Astrocyte (in vitro differentiated cells and primary cell): Measurements from ENCODE around the gene VIPR1. TPM values are rescaled to one million over a fixed set of nuclear protein-coding genes. Genes with fewer than 3 reads are reported as not detected.

ENCODE experiments used
- DNase-seq: peaks from one replicate; pipeline ENCODE4 v3.0.0-alpha.2; 2010; ENCODE audit warnings: low read depth
- FAIRE-seq: peaks from 2 replicates; lab custom pipeline; 2011; peaks lifted over from hg19 to GRCh38; lab: Jason Lieb, UNC
- H2AFZ ChIP-seq: 2 replicates; pipeline ENCODE4 v1.6.0; 2012; ENCODE audit warnings: low read depth, low read length, inconsistent platforms
- H3K27ac ChIP-seq: 2 replicates; pipeline ENCODE4 v1.5.1; 2011; ENCODE audit warnings: low read depth, low read length, inconsistent platforms
- H3K27me3 ChIP-seq: 2 replicates; pipeline ENCODE4 v1.6.0; 2011; ENCODE audit warnings: low read length, inconsistent platforms; ENCODE audit not compliant: insufficient read depth
- H3K36me3 ChIP-seq: 2 replicates; pipeline ENCODE4 v1.5.1; 2011; ENCODE audit warnings: low read length, inconsistent platforms; ENCODE audit not compliant: insufficient read depth
- H3K4me1 ChIP-seq: 2 replicates; pipeline ENCODE4 v1.5.1; 2011; ENCODE audit warnings: low read length, inconsistent platforms; ENCODE audit not compliant: insufficient read depth
- H3K4me2 ChIP-seq: 2 replicates; pipeline ENCODE4 v1.6.0; 2012; ENCODE audit warnings: low read length, inconsistent platforms
- H3K4me3 ChIP-seq: 2 replicates; pipeline ENCODE4 v1.5.1; 2011; ENCODE audit warnings: low read depth, mild to moderate bottlenecking, low read length, inconsistent platforms; ENCODE audit not compliant: insufficient read depth
- H3K79me2 ChIP-seq: 2 replicates; pipeline ENCODE4 v1.6.0; 2012; ENCODE audit warnings: mild to moderate bottlenecking, low read length, inconsistent platforms; ENCODE audit not compliant: insufficient read depth
- H3K9ac ChIP-seq: 2 replicates; pipeline ENCODE4 v1.6.0; 2012; ENCODE audit warnings: mild to moderate bottlenecking, low read length, inconsistent platforms
- H3K9me3 ChIP-seq: 2 replicates; pipeline ENCODE4 v1.5.1; 2012; ENCODE audit warnings: low read depth, mild to moderate bottlenecking, low read length, inconsistent platforms; ENCODE audit not compliant: insufficient read depth
- H4K20me1 ChIP-seq: 2 replicates; pipeline ENCODE4 v1.6.0; 2012; ENCODE audit warnings: low read length, inconsistent platforms; ENCODE audit not compliant: insufficient read depth
- H3K27ac Mint-ChIP-seq: one replicate; pipeline ENCODE4 v1.8.0; 2021; ENCODE audit warnings: mild to moderate bottlenecking, mixed read lengths; ENCODE audit not compliant: unreplicated experiment
- H3K27me3 Mint-ChIP-seq: one replicate; pipeline ENCODE4 v1.8.0; 2021; ENCODE audit warnings: low read depth, mixed read lengths; ENCODE audit not compliant: unreplicated experiment
- H3K36me3 Mint-ChIP-seq: one replicate; pipeline ENCODE4 v1.8.0; 2021; ENCODE audit warnings: low read depth, mixed read lengths; ENCODE audit not compliant: unreplicated experiment
- H3K4me1 Mint-ChIP-seq: one replicate; pipeline ENCODE4 v1.8.0; 2021; ENCODE audit warnings: low read depth, mixed read lengths; ENCODE audit not compliant: unreplicated experiment
- H3K4me3 Mint-ChIP-seq: one replicate; pipeline ENCODE4 v1.8.0; 2021; ENCODE audit warnings: mild to moderate bottlenecking, moderate library complexity, mixed read lengths; ENCODE audit not compliant: unreplicated experiment
- H3K9me3 Mint-ChIP-seq: one replicate; pipeline ENCODE4 v1.8.0; 2021; ENCODE audit warnings: mild to moderate bottlenecking, mixed read lengths; ENCODE audit not compliant: unreplicated experiment
- CTCF ChIP-seq: IDR thresholded peaks from 2 replicates; pipeline ENCODE4 v1.5.1; 2011; ENCODE audit warnings: low read depth, mild to moderate bottlenecking, inconsistent platforms, low read length, moderate library complexity; ENCODE audit not compliant: insufficient read depth
- EZH2 ChIP-seq: IDR thresholded peaks from 2 replicates; pipeline ENCODE4 v1.6.1; 2012; ENCODE audit warnings: mild to moderate bottlenecking, low read length, inconsistent platforms; ENCODE audit not compliant: insufficient read depth
- total RNA-seq: library from RNA; stranded (reverse); gene quantifications from 2 replicates; pipeline ENCODE4 v1.2.1, GENCODE V29; 2021

The VIPR1 gene
- total RNA-seq, 1 donor from 2014 or later, result 0.68 TPM

- TF ChIP-seq EZH2 (no peak), CTCF (no peak)
- Mint-ChIP-seq H3K27ac (no peak overlapping the region), H3K9me3 (no peaks in the 10 kb centered on the region), H3K4me3 (no peak overlapping the region), H3K27me3 (peaks cover 8% of the 10 kb centered on the region), H3K4me1 (peaks cover 30% of the 10 kb centered on the region), H3K36me3 (no peaks in the 10 kb centered on the region)
- no peaks in the 10 kb centered on the region for H3K36me3 ChIP-seq
- H3K79me2 ChIP-seq, result no peaks in the 10 kb centered on the region
- no peak overlapping the region for H2AFZ ChIP-seq
- no peak overlapping the region for H3K4me3 ChIP-seq
- no peak overlapping the region for H3K9ac ChIP-seq
- DNase-seq (no peak), FAIRE-seq (no peak)
- H3K9me3 ChIP-seq, result no peaks in the 10 kb centered on the region
- no peaks in the 10 kb centered on the region for H3K27me3 ChIP-seq
- peaks cover 20% of the 10 kb centered on the region for H3K4me1 ChIP-seq
- no peak overlapping the region for H3K27ac ChIP-seq
- H3K4me2 ChIP-seq, result no peak overlapping the region
- H4K20me1 ChIP-seq, result no peaks in the 10 kb centered on the region
These were observed 8.7 kb upstream of the VIPR1 start for GRCh38 chr3:42493798-42494151.

DNA sequence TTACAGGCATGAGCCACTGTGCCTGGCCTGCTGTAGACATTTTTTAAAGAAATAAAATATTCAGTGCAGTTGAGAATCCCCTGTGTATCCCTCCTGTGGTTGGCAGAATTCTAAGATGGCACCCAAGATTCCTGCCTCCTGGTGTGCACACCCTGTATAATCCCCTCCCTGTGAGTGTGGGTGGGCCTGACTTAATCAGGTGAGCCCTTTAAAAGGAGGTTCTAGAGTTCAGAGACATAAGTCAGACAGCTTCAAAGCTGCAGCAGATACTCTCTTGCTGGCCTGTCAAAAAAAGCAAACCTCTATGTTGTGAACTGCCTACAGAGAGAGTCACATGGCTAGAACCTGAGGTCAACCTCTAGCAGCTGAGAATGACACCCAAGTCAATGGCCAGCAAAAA is 7.0 kb upstream of the VIPR1 start:
- Histone ChIP-seq H3K9me3 (no peaks in the 10 kb centered on the region), H3K27me3 (peaks cover 3% of the 10 kb centered on the region), H3K4me1 (peaks cover 14% of the 10 kb centered on the region), H3K79me2 (no peaks in the 10 kb centered on the region), H3K36me3 (no peaks in the 10 kb centered on the region), H3K9ac (no peak overlapping the region), H2AFZ (no peak overlapping the region), H3K27ac (no peak overlapping the region), H3K4me2 (no peak overlapping the region), H4K20me1 (no peaks in the 10 kb centered on the region), H3K4me3 (no peak overlapping the region)
- H3K4me1 Mint-ChIP-seq, result peaks cover 24% of the 10 kb centered on the region
- no peak overlapping the region for H3K27ac Mint-ChIP-seq
- H3K36me3 Mint-ChIP-seq, result no peaks in the 10 kb centered on the region
- H3K4me3 Mint-ChIP-seq, result no peak overlapping the region
- H3K27me3 Mint-ChIP-seq, result peaks cover 22% of the 10 kb centered on the region
- DNase-seq, result no peak
- H3K9me3 Mint-ChIP-seq, result no peaks in the 10 kb centered on the region
- FAIRE-seq, result no peak
- no peak for TF ChIP-seq EZH2
- no peak for TF ChIP-seq CTCF

DNA sequence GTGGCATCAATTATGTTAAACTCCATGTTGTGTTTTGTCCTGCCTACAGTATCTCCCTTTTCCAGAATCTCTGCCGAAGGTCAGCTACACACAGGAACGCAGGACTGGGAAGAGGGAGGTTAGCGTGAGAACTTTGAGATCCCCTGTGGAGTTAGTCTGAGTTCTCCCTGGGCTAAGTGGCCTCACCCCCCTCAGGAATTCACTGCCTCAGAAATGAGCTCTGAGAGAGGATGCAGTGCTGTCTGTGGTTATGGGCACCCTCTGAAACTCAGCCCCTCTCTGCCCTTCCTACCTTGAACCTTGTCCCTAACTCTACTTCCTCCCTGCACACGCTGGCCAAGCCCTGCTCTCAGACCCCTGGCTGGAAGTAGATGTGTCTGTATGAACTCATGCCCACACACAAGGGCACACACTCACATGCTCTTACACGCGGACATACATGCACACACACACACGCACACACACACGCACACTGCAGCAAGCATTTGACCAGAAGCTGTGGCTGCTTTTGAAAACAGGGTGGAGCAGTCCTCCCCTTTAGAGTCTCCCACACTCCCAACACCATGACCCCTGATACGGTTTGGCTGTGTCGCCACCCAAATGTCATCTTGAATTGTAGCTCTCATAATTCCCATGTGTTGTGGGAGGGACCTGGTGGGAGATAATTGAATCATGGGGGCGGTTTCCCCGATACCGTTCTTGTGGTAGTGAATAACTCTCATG is 5.3 kb upstream of the VIPR1 start:
- no peak for TF ChIP-seq CTCF
- TF ChIP-seq EZH2, result no peak
- H3K9me3 ChIP-seq, result no peaks in the 10 kb centered on the region
- Mint-ChIP-seq H3K27me3 (peaks cover 38% of the 10 kb centered on the region), H3K9me3 (no peaks in the 10 kb centered on the region), H3K36me3 (no peaks in the 10 kb centered on the region), H3K4me1 (peaks cover 21% of the 10 kb centered on the region), H3K4me3 (no peak overlapping the region), H3K27ac (peak overlapping the region; percentile 71)
- peak; percentile 26 for FAIRE-seq
- H2AFZ ChIP-seq, result peak overlapping the region; percentile 54
- peaks cover 21% of the 10 kb centered on the region for H3K27me3 ChIP-seq
- no peaks in the 10 kb centered on the region for H3K36me3 ChIP-seq
- no peaks in the 10 kb centered on the region for H3K79me2 ChIP-seq
- peak overlapping the region; percentile 67 for H3K27ac ChIP-seq
- peak overlapping the region; percentile 64 for H3K9ac ChIP-seq
- no peak overlapping the region for H3K4me3 ChIP-seq
- H4K20me1 ChIP-seq, result no peaks in the 10 kb centered on the region
- H3K4me2 ChIP-seq, result peak overlapping the region; percentile 74
- peaks cover 21% of the 10 kb centered on the region for H3K4me1 ChIP-seq
- peak; percentile 61 for DNase-seq
